Activated B cell treated with CpG ODN at 0.5 μM for 24 hours (primary cell): ENCODE results near the gene TECTA. TPM values are rescaled to one million over a fixed set of nuclear protein-coding genes. Genes with fewer than 3 reads are reported as not detected.
"Not testable (repeated sequence)": the region's sequence is repeated elsewhere in the genome, so short reads cannot be mapped to it uniquely, and the experiment has no call there.

Experiments
- ATAC-seq: fragments of 200-7000 bp; cut with Tn5 transposase; one replicate; pipeline ENCODE4 v1.10.0; 2021; ENCODE audit warnings: low read depth, mild to moderate bottlenecking, moderate library complexity
- CTCF ChIA-PET: fragments of 350-600 bp; sonication (Branson Sonifier 250); formaldehyde crosslinking; loops from one replicate; lab custom pipeline; 2021; ENCODE audit warnings: antibody characterized with exemption; lab: Charles Lee
- POLR2A ChIA-PET: fragments of 350-600 bp; sonication (Branson Sonifier 250); formaldehyde crosslinking; loops from one replicate; lab custom pipeline; 2021; ENCODE audit warnings: antibody characterized with exemption; lab: Charles Lee
- DNase-seq: peaks from one replicate; pipeline ENCODE4 v3.0.0; 2022
- H3K27ac Mint-ChIP-seq: one replicate; pipeline ENCODE4 v1.8.0; 2020; ENCODE audit warnings: mixed read lengths
- H3K27me3 Mint-ChIP-seq: one replicate; pipeline ENCODE4 v1.8.0; 2021; ENCODE audit warnings: mixed read lengths
- H3K36me3 Mint-ChIP-seq: one replicate; pipeline ENCODE4 v1.8.0; 2021; ENCODE audit warnings: low read depth, mixed read lengths
- H3K4me1 Mint-ChIP-seq: one replicate; pipeline ENCODE4 v1.8.0; 2021; ENCODE audit warnings: mixed read lengths
- H3K4me3 Mint-ChIP-seq: one replicate; pipeline ENCODE4 v1.8.0; 2020; ENCODE audit warnings: mild to moderate bottlenecking, mixed read lengths
- H3K9me3 Mint-ChIP-seq: one replicate; pipeline ENCODE4 v1.8.0; 2020; ENCODE audit warnings: mixed read lengths
- CTCF ChIP-seq: fragments of 200-600 bp; IDR thresholded peaks from one replicate; pipeline ENCODE4 v1.8.0; 2022; ENCODE audit warnings: antibody characterized with exemption, mild to moderate bottlenecking
- intact Hi-C: fragments of 100-400 bp; cut with micrococcal nuclease; formaldehyde crosslinking; loops from one replicate; pipeline ENCODE4 v1.15.1; 2024
- total RNA-seq: library from RNA; stranded (reverse); gene quantifications from 2 replicates; pipeline ENCODE4 v1.2.3, GENCODE V29; 2022

TECTA gene
- total RNA-seq, 1 donor from 2014 or later, result 0.24 TPM

- no peak overlapping the region for H3K27ac Mint-ChIP-seq
- intact Hi-C loops, result no loop called here
Observed at GRCh38 chr11:121231576-121232278, 130.7 kb downstream of the TECTA start.

GRCh38 chr11:121235057-121235456, 134.0 kb downstream of the TECTA start:
- no peaks in the 10 kb centered on the region for H3K36me3 Mint-ChIP-seq
- H3K27me3 Mint-ChIP-seq, result peaks cover 11% of the 10 kb centered on the region
- peaks cover 26% of the 10 kb centered on the region for H3K4me1 Mint-ChIP-seq
- no peak for DNase-seq
- TF ChIP-seq CTCF, result no peak
- no peaks in the 10 kb centered on the region for H3K9me3 Mint-ChIP-seq
- no peak for ATAC-seq
- ChIA-PET CTCF (interaction anchor here (1.1 kb wide), 1 partner anchor 41 kb away, joined by 4 read pairs; no protein-coding TSS in a partner anchor), POLR2A (no interaction called here)
- no peak overlapping the region for H3K4me3 Mint-ChIP-seq
- no peak overlapping the region for H3K27ac Mint-ChIP-seq
- intact Hi-C loops, result no loop called here

More at GRCh38 chr11:121231576-121232278, 130.7 kb downstream of the TECTA start:
- no peak for ATAC-seq
- DNase-seq, result no peak
- CTCF ChIA-PET, result no interaction called here
- POLR2A ChIA-PET, result no interaction called here
- Mint-ChIP-seq H3K27me3 (peaks cover 18% of the 10 kb centered on the region), H3K4me1 (peaks cover 11% of the 10 kb centered on the region), H3K9me3 (no peaks in the 10 kb centered on the region), H3K4me3 (no peak overlapping the region), H3K36me3 (no peaks in the 10 kb centered on the region)
- TF ChIP-seq CTCF, result no peak

- Mint-ChIP-seq H3K27ac (no peak overlapping the region), H3K27me3 (peaks cover 9% of the 10 kb centered on the region), H3K4me1 (peaks cover 26% of the 10 kb centered on the region), H3K36me3 (no peaks in the 10 kb centered on the region), H3K4me3 (peak overlapping the region; percentile 76), H3K9me3 (no peaks in the 10 kb centered on the region)
- POLR2A ChIA-PET, result interaction anchor here (1.8 kb wide), 1 partner anchor 56 kb away, joined by 5 read pairs; the partner anchor contains the start of gene SC5D
- DNase-seq (no peak), ATAC-seq (no peak)
- TF ChIP-seq CTCF, result no peak
- CTCF ChIA-PET, result no interaction called here
- intact Hi-C loops, result no loop called here
Observed at GRCh38 chr11:121236115-121237001, 135.3 kb downstream of the TECTA start.

GRCh38 chr11:121237247-121237646, 136.2 kb downstream of the TECTA start:
- peak; percentile 25 for ATAC-seq
- POLR2A ChIA-PET, result interaction anchor here (1.8 kb wide), 1 partner anchor 55 kb away, joined by 5 read pairs; the partner anchor contains the start of gene SC5D
- H3K27me3 Mint-ChIP-seq, H3K9me3 Mint-ChIP-seq, H3K36me3 Mint-ChIP-seq, DNase-seq, intact Hi-C loops: not testable (repeated sequence)
- CTCF ChIA-PET, result interaction anchor here (1.7 kb wide), 1 partner anchor 42 kb away, joined by 4 read pairs; no protein-coding TSS in a partner anchor
- peak overlapping the region; percentile 76 for H3K4me3 Mint-ChIP-seq
- peaks cover 26% of the 10 kb centered on the region for H3K4me1 Mint-ChIP-seq
- peak overlapping the region; percentile 65 for H3K27ac Mint-ChIP-seq

DNA sequence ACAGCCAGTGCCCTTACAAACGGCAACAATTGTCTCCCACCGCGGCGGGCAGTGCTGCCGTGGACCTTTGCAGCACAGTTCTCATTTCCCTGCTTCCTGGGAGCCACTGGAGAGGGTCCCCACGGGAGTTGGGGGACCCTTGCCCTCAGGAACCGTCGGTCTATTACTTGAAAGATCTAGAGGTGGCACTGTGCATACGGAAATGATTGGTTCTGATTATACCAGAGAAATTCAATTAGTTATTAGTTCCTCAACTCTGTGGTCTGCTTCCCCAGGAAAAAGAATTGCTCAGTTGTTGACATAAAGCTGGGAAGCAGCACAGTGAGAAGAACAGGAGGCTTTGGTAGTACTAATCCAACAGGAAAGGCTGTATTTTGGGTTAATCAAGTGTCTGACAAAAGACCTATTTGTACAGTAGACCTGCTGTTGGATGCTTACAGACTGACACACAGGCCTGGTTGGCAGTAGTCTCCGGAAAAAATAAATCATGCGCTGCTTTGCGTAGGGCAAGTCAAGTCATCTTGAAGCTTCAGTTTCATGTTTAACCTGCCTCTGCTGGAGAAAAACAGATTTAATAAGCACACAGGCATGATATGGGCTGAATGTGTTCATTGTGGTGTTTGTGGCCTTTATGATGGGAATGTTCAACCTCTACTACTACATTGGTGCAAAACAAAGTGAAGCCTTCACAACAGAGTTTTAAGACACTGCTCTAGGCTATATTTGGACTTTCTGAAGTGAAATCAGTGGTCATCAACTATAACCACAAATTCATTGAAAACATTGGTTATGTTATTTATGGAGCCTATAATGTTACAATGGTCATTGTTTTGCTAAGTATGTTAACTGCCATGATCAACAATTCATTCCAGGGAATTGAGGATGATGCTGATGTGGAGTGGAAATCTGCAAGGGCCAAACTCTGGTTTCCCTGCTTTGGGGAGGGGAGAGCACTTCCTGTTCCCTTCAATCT, 136.9 kb downstream of the TECTA start:
- Mint-ChIP-seq H3K4me3 (peak overlapping the region; percentile 76), H3K27me3 (peaks cover 2% of the 10 kb centered on the region), H3K36me3 (no peaks in the 10 kb centered on the region), H3K9me3 (no peaks in the 10 kb centered on the region), H3K27ac (peak overlapping the region; percentile 65), H3K4me1 (peaks cover 26% of the 10 kb centered on the region)
- POLR2A ChIA-PET, result interaction anchor here (1.8 kb wide), 1 partner anchor 54 kb away, joined by 5 read pairs; the partner anchor contains the start of gene SC5D
- CTCF ChIA-PET, result interaction anchor here (1.7 kb wide), 1 partner anchor 43 kb away, joined by 4 read pairs; no protein-coding TSS in a partner anchor
- DNase-seq (no peak), ATAC-seq (peak; percentile 28)
- intact Hi-C loops, result no loop called here
- no peak for TF ChIP-seq CTCF
